IMR-90 (cell line): ENCODE measurements around the gene LLGL2.
"Not testable (repeated sequence)": the region's sequence is repeated elsewhere in the genome, so short reads cannot be mapped to it uniquely, and the experiment has no call there.

ENCODE experiments used
- BHLHE40 ChIP-seq: fragments of 150-350 bp; IDR thresholded peaks from 2 replicates; pipeline ENCODE4 v1.6.1; 2016; ENCODE audit warnings: mild to moderate bottlenecking, low read depth, low read length
- CEBPB ChIP-seq: IDR thresholded peaks from 2 replicates; pipeline ENCODE4 v1.6.1; 2012; ENCODE audit warnings: low read depth, low read length, improper control_type of control experiment
- MAZ ChIP-seq: IDR thresholded peaks from 2 replicates; pipeline ENCODE4 v1.6.1; 2012; ENCODE audit warnings: low read depth, mild to moderate bottlenecking, low read length, improper control_type of control experiment, moderate library complexity, borderline replicate concordance
- MXI1 ChIP-seq: IDR thresholded peaks from 2 replicates; pipeline ENCODE4 v1.6.1; 2012; ENCODE audit warnings: low read depth, mild to moderate bottlenecking, low read length, moderate library complexity, borderline replicate concordance
- NFE2L2 ChIP-seq: fragments of 150-350 bp; IDR thresholded peaks from 2 replicates; pipeline ENCODE4 v1.6.1; 2016; ENCODE audit warnings: low read depth, mild to moderate bottlenecking, low read length
- POLR2A ChIP-seq: IDR thresholded peaks from 2 replicates; pipeline ENCODE4 v1.6.1; 2012; ENCODE audit warnings: mild to moderate bottlenecking, low read depth, low read length
- RAD21 ChIP-seq: IDR thresholded peaks from 2 replicates; pipeline ENCODE4 v1.6.1; 2012; ENCODE audit warnings: low read length, improper control_type of control experiment
- RFX5 ChIP-seq: IDR thresholded peaks from 2 replicates; pipeline ENCODE4 v1.8.0; 2012; ENCODE audit warnings: low read depth, mild to moderate bottlenecking, low read length, moderate library complexity
- TF ChIP-seq, protein P1 (sequence below): conservative IDR thresholded peaks from 2 replicates; pipeline ENCODE4 v1.5.1; 2012; ENCODE audit warnings: mild to moderate bottlenecking, low read depth, low read length, improper control_type of control experiment
- TF ChIP-seq, protein P2 (sequence below): fragments of 150-350 bp; IDR thresholded peaks from 2 replicates; pipeline ENCODE4 v1.6.1; 2017; ENCODE audit warnings: mild to moderate bottlenecking, antibody characterized with exemption, low read length, low read depth
- TF ChIP-seq, protein P3 (sequence below): fragments of 150-350 bp; IDR thresholded peaks from 2 replicates; pipeline ENCODE4 v1.6.1; 2016; ENCODE audit warnings: low read depth, mild to moderate bottlenecking, low read length, moderate library complexity, borderline replicate concordance

DNA sequence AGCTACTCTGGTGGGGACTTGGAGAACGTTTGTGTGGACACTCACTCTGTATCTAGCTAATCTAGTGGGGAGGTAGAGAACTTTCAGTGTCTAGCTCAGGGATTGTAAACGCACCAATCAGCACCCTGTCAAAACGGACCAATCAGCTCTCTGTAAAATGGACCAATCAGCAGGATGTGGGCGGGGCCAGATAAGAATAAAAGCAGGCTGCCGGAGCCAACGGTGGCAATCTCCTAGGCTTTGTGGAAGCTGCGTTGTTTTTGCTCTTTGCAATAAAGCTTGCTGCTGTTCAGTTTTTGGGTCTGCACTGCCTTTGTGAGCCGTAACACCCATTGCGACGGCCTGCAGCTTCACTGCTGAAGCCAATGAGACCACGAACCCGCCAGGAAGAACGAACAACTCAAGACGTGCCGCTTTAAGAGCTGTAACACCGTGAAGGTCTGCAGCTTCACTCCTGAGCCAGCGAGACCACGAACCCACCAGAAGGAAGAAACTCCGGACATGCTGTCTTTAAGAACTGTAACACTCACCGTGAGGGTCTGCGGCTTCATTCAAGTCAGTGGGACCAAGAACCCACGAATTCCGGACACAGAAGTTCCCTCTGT, 55.7 kb downstream of the LLGL2 start:
- TF ChIP-seq, protein P1, sequence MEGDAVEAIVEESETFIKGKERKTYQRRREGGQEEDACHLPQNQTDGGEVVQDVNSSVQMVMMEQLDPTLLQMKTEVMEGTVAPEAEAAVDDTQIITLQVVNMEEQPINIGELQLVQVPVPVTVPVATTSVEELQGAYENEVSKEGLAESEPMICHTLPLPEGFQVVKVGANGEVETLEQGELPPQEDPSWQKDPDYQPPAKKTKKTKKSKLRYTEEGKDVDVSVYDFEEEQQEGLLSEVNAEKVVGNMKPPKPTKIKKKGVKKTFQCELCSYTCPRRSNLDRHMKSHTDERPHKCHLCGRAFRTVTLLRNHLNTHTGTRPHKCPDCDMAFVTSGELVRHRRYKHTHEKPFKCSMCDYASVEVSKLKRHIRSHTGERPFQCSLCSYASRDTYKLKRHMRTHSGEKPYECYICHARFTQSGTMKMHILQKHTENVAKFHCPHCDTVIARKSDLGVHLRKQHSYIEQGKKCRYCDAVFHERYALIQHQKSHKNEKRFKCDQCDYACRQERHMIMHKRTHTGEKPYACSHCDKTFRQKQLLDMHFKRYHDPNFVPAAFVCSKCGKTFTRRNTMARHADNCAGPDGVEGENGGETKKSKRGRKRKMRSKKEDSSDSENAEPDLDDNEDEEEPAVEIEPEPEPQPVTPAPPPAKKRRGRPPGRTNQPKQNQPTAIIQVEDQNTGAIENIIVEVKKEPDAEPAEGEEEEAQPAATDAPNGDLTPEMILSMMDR, result not testable (repeated sequence)
- not testable (repeated sequence) for TF ChIP-seq RAD21, BHLHE40, RFX5, CEBPB, MXI1, POLR2A, NFE2L2, MAZ
- TF ChIP-seq, protein P2, sequence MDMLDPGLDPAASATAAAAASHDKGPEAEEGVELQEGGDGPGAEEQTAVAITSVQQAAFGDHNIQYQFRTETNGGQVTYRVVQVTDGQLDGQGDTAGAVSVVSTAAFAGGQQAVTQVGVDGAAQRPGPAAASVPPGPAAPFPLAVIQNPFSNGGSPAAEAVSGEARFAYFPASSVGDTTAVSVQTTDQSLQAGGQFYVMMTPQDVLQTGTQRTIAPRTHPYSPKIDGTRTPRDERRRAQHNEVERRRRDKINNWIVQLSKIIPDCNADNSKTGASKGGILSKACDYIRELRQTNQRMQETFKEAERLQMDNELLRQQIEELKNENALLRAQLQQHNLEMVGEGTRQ, result not testable (repeated sequence)
- TF ChIP-seq, protein P3, sequence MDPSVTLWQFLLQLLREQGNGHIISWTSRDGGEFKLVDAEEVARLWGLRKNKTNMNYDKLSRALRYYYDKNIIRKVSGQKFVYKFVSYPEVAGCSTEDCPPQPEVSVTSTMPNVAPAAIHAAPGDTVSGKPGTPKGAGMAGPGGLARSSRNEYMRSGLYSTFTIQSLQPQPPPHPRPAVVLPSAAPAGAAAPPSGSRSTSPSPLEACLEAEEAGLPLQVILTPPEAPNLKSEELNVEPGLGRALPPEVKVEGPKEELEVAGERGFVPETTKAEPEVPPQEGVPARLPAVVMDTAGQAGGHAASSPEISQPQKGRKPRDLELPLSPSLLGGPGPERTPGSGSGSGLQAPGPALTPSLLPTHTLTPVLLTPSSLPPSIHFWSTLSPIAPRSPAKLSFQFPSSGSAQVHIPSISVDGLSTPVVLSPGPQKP, result not testable (repeated sequence)
